Smooth muscle cell of the pulmonary artery (primary cell): ENCODE results near the gene HSPA13. TPM values are rescaled to one million over a fixed set of nuclear protein-coding genes. Genes with fewer than 3 reads are reported as not detected.

Experiments
- total RNA-seq: library from RNA; depleted of rRNA; stranded (reverse); fragments of >200 nt; gene quantifications from 2 replicates; pipeline ENCODE4 v1.2.3, GENCODE V29; 2014

The HSPA13 gene, protein sequence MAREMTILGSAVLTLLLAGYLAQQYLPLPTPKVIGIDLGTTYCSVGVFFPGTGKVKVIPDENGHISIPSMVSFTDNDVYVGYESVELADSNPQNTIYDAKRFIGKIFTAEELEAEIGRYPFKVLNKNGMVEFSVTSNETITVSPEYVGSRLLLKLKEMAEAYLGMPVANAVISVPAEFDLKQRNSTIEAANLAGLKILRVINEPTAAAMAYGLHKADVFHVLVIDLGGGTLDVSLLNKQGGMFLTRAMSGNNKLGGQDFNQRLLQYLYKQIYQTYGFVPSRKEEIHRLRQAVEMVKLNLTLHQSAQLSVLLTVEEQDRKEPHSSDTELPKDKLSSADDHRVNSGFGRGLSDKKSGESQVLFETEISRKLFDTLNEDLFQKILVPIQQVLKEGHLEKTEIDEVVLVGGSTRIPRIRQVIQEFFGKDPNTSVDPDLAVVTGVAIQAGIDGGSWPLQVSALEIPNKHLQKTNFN
- total RNA-seq, result 70.1 and 71.0 TPM in 2 replicates

GRCh38 chr21:14382835-14383595 is at the start of gene HSPA13:
HSPA13 (minus strand) TSS chr21:14383146; CDS start chr21:14383119, 27 bp downstream.

Other genes starting within 250 kb of the HSPA13 start
- not detected in 2 replicates for gene LIPI, start 172.2 kb downstream of the HSPA13 start, total RNA-seq
- 0.26 TPM in 1 of 2 replicates, not detected in the other for gene RBM11, start 167.0 kb downstream of the HSPA13 start, total RNA-seq
- gene SAMSN1, start 163.2 kb upstream of the HSPA13 start, total RNA-seq, result 0.10 TPM in 1 of 2 replicates, not detected in the other